Neutrophil (primary cell): ENCODE results near the gene ASGR1.

ENCODE experiments used
- H3K27ac ChIP-seq: fragments of 200-600 bp; sonication (generic); 2 replicates; pipeline ENCODE4 v1.5.1; 2016; ENCODE audit warnings: mild to moderate bottlenecking, moderate library complexity
- H3K27me3 ChIP-seq: fragments of 200-600 bp; sonication (generic); 2 replicates; pipeline ENCODE4 v1.6.0; 2016; ENCODE audit warnings: mild to moderate bottlenecking
- H3K36me3 ChIP-seq: fragments of 200-600 bp; sonication (generic); 2 replicates; pipeline ENCODE4 v1.5.1; 2017
- H3K4me1 ChIP-seq, 2 experiments: fragments of 200-600 bp in 1 of 2; sonication (generic) in 1 of 2; 1 replicate in 1 of 2; 2 replicates in 1 of 2; pipeline versions ENCODE4 v1.5.1 to v1.6.1; 2013 to 2016; ENCODE audit warnings: low read depth in 1 of 2, low read length in 1 of 2, mild to moderate bottlenecking in 1 of 2, moderate library complexity in 1 of 2; ENCODE audit not compliant: control insufficient read depth in 1 of 2, insufficient read depth in 1 of 2
- H3K4me3 ChIP-seq, 2 experiments: fragments of 200-600 bp in 1 of 2; sonication (generic) in 1 of 2; 1 replicate in 1 of 2; 2 replicates in 1 of 2; pipeline ENCODE4 v1.5.1; 2013 to 2016; ENCODE audit warnings: low read depth in 1 of 2, low read length in 1 of 2, mild to moderate bottlenecking in 1 of 2, moderate library complexity in 1 of 2
- H3K9me3 ChIP-seq: fragments of 200-600 bp; sonication (generic); 2 replicates; pipeline ENCODE4 v1.5.1; 2016
- TF ChIP-seq, protein P1 (sequence below): fragments of 200-600 bp; sonication (generic); IDR thresholded peaks from 2 replicates; pipeline ENCODE4 v1.5.1; 2016; ENCODE audit warnings: antibody characterized with exemption

The ASGR1 gene, protein sequence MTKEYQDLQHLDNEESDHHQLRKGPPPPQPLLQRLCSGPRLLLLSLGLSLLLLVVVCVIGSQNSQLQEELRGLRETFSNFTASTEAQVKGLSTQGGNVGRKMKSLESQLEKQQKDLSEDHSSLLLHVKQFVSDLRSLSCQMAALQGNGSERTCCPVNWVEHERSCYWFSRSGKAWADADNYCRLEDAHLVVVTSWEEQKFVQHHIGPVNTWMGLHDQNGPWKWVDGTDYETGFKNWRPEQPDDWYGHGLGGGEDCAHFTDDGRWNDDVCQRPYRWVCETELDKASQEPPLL

DNA sequence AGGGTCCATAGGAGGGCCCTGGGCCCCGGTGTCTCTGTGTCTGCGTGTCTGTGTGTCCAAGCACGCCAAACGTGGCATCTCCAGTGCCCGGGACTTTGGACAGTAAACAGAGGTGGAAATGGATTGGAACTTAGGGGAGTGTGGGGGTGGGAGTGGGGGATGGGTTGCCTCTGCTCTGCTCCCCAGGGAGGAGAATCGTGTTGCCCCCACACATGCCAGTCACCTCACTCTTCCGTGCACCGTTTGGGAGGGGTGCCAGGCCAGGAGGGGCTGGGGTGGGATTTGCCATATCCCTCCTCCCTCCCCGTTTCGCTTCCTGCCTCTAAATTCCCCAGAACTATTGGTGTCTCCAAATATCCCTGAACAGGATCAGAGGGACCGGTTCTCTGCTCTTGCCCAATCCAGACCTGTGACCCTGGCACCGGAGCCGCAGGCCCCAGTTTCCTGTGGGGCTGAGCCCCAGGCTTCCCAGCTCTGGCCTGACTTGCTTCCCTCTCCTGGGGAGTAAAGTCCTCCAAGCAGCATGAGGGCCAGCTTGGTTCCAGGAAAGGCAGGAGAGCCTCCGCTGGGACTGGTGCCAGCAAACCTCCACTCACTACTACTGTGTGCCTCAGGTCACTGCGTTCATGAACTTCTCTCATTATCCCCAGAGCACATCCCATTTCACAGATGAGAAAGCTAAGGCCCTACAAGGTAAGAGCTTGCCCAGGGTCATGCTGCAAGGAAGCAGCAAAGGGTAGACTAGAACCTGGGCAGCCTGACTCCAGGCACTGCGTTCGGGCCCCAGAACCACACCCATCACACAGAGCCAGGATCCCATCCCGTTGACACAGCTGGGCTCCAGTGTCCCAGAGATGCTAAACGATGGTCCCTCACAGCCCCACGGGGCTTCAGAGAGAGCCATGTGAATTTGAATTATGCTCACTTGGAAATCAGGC lies at the start of gene ASGR1:
TSS of gene ASGR1 (minus strand) at position 54 of the 938 bp plus-strand sequence. CDS start 807 bp downstream, outside the sequence.
- H3K36me3 ChIP-seq: no peaks in the 10 kb centered on the region
- H3K4me1 ChIP-seq: peaks cover 6 to 8% of the 10 kb centered on the region in 2 experiments
- TF ChIP-seq, protein P1, sequence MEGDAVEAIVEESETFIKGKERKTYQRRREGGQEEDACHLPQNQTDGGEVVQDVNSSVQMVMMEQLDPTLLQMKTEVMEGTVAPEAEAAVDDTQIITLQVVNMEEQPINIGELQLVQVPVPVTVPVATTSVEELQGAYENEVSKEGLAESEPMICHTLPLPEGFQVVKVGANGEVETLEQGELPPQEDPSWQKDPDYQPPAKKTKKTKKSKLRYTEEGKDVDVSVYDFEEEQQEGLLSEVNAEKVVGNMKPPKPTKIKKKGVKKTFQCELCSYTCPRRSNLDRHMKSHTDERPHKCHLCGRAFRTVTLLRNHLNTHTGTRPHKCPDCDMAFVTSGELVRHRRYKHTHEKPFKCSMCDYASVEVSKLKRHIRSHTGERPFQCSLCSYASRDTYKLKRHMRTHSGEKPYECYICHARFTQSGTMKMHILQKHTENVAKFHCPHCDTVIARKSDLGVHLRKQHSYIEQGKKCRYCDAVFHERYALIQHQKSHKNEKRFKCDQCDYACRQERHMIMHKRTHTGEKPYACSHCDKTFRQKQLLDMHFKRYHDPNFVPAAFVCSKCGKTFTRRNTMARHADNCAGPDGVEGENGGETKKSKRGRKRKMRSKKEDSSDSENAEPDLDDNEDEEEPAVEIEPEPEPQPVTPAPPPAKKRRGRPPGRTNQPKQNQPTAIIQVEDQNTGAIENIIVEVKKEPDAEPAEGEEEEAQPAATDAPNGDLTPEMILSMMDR: no peak
- no peak within 1 kb of the TSS for H3K27ac ChIP-seq
- H3K4me3 ChIP-seq: no peak within 1 kb of the TSS
- H3K27me3 ChIP-seq: peaks cover 57% of the 10 kb centered on the region
- no peaks in the 10 kb centered on the region for H3K9me3 ChIP-seq

DNA sequence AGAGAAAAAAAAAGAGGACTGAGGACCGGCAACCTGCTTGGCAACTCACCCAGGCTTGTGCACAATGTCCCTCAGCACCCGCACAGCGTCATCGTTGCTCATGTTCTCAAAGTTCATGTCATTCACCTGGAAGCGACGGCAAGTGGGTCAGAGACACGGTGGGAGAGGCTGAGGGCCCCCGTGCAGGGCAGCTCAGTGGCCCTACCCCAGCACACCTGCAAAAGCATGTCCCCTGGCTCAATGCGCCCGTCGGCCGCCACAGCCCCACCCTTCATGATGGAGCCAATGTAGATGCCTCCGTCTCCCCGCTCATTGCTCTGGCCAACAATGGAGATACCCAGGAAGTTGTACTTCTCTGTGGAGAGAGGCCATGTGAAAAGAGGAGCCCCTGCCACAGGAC lies 49.8 kb upstream of the ASGR1 start:
- H3K4me3 ChIP-seq: no peak overlapping the region
- TF ChIP-seq, protein P1: no peak
- peaks cover 47% of the 10 kb centered on the region for H3K36me3 ChIP-seq
- H3K4me1 ChIP-seq: peaks cover 9 to 10% of the 10 kb centered on the region in 2 experiments
- H3K9me3 ChIP-seq: no peaks in the 10 kb centered on the region
- no peak overlapping the region for H3K27ac ChIP-seq
- H3K27me3 ChIP-seq: no peaks in the 10 kb centered on the region

DNA sequence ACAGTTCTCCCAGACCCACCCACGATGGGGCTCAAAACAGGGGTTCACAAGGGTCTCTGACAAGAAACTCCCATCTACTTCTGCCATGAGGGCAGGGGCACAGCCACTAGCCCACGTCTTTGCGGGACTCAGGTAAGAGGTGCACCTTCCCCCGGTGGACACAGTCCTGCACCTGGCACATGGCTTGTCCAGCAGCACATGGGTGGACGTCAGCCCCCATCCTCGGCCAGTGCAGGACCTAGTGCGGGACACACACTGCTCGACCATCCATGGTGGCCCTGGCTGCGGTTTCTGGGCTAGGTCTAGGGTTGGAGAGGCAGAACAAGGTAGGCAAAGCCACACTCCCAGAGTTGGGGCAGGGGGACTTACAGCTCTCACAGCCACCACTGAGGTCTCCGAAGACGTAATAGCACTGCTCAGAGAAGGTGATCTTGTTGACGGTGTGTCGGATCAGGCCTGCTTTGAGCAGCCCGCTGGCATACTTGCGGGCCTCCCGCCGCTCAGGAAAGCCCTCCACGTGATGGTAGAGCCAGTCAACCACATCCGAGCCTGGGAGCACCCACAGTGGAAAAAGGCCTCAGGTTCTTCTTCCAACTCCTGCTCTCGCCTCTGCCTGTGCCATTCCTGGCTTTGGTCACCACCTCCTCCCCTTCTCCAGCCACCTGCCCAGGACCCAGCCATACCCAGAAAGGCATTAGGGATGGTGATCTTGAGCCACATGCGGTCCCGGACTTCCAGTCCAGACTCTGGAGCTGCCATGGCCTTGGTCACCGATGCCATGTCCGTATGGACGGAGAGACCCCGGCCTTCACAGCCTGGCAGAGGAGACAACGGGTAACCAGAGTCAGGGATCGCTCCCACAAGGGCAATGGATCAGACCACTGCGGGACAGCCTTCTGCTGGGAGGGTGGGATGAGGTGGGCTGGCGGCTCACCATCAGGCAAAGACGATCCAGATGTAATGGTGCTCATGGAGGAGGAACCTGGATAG lies 47.8 kb upstream of the ASGR1 start:
- no peak overlapping the region for H3K4me3 ChIP-seq
- TF ChIP-seq, protein P1: no peak
- no peak overlapping the region for H3K27ac ChIP-seq
- no peaks in the 10 kb centered on the region for H3K27me3 ChIP-seq
- peaks cover 66% of the 10 kb centered on the region for H3K36me3 ChIP-seq
- no peaks in the 10 kb centered on the region for H3K4me1 ChIP-seq
- H3K9me3 ChIP-seq: no peaks in the 10 kb centered on the region

DNA sequence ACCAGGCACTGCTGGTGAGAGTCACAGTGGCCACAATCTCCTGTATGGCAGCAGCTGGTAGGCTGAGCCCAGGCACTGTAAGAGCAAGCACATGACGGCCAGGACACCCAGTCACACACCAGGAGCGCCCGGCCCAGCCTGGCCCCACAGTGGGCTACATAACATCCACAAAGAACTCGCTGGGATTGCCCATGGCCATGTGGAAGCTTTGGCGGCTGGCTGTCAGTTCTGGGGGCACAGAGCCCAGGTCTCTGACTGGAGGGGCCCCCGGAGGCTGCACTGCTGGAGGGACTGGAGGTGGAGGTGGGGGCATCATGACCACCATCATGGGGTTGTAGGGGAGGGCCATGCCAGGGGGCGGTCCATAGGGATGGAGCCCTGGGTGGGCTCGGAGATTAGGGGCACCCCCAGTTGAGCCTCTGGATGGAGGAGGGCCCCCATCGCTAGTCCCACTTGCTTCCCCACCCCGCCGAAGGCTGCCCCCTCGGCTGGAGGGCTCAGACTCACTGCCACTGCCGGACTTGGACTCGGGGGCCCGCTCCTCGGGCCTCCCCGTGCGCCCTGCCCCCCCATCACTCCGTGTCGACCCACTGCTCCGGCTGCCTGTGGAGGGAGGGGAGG lies 46.7 kb upstream of the ASGR1 start:
- Histone ChIP-seq H3K27ac (no peak overlapping the region), H3K4me3 (no peak overlapping the region), H3K36me3 (peaks cover 69% of the 10 kb centered on the region), H3K4me1 (peaks cover 4 to 6% of the 10 kb centered on the region in 2 experiments), H3K27me3 (no peaks in the 10 kb centered on the region), H3K9me3 (no peaks in the 10 kb centered on the region)
- TF ChIP-seq, protein P1: no peak
